Effector memory CD4-positive, alpha-beta T cell (primary cell): ENCODE data around the gene TBL1X.

ENCODE experiments used
- DNase-seq, 3 donors: peaks; one replicate each; pipeline ENCODE4 v3.0.0-alpha.2; 2020
- H3K27ac ChIP-seq: 2 replicates; pipeline ENCODE4 v1.7.0; 2013; ENCODE audit warnings: mild to moderate bottlenecking, low read length, moderate library complexity; ENCODE audit not compliant: insufficient read depth, poor library complexity, severe bottlenecking
- H3K27me3 ChIP-seq: replicated peaks from 2 replicates; pipeline ENCODE4 v1.7.0; 2013; ENCODE audit warnings: mild to moderate bottlenecking, low read length; ENCODE audit not compliant: insufficient read depth, control insufficient read depth, poor library complexity, severe bottlenecking
- H3K36me3 ChIP-seq: 2 replicates; pipeline ENCODE4 v1.7.0; 2013; ENCODE audit warnings: mild to moderate bottlenecking, low read length, moderate library complexity; ENCODE audit not compliant: control insufficient read depth, insufficient read depth
- H3K4me1 ChIP-seq: 2 replicates; pipeline ENCODE4 v1.7.0; 2013; ENCODE audit warnings: low read length, mild to moderate bottlenecking; ENCODE audit not compliant: control insufficient read depth, insufficient read depth, poor library complexity, severe bottlenecking
- H3K4me3 ChIP-seq: 2 replicates; pipeline ENCODE4 v1.7.0; 2013; ENCODE audit warnings: low read length, low read depth, mild to moderate bottlenecking; ENCODE audit not compliant: insufficient read depth, poor library complexity, severe bottlenecking
- H3K9me3 ChIP-seq: 2 replicates; pipeline ENCODE4 v1.7.0; 2013; ENCODE audit warnings: mild to moderate bottlenecking, low read length, moderate library complexity; ENCODE audit not compliant: control insufficient read depth

TBL1X gene

GRCh38 chrX:9516635-9517034 lies 51.8 kb downstream of the TBL1X start:
- Histone ChIP-seq H3K9me3 (no peaks in the 10 kb centered on the region), H3K36me3 (no peaks in the 10 kb centered on the region), H3K27me3 (no peaks in the 10 kb centered on the region), H3K4me3 (no peak overlapping the region), H3K27ac (no peak overlapping the region), H3K4me1 (peaks cover 3% of the 10 kb centered on the region)
- no peak for DNase-seq

- Histone ChIP-seq H3K27ac (no peak overlapping the region), H3K4me3 (no peak overlapping the region), H3K4me1 (peaks cover 3% of the 10 kb centered on the region), H3K36me3 (no peaks in the 10 kb centered on the region), H3K9me3 (no peaks in the 10 kb centered on the region), H3K27me3 (no peaks in the 10 kb centered on the region)
- DNase-seq, result no peak
Observed at GRCh38 chrX:9518051-9518450, 53.2 kb downstream of the TBL1X start.

- Histone ChIP-seq H3K36me3 (no peaks in the 10 kb centered on the region), H3K27ac (no peak overlapping the region), H3K4me1 (peaks cover 3% of the 10 kb centered on the region), H3K9me3 (no peaks in the 10 kb centered on the region), H3K27me3 (no peaks in the 10 kb centered on the region), H3K4me3 (no peak overlapping the region)
- no peak for DNase-seq
Observed at GRCh38 chrX:9518889-9519288, 54.0 kb downstream of the TBL1X start.

- H3K27ac ChIP-seq, result no peak overlapping the region
- no peaks in the 10 kb centered on the region for H3K36me3 ChIP-seq
- no peak overlapping the region for H3K4me3 ChIP-seq
- no peak for DNase-seq
- H3K9me3 ChIP-seq, result no peaks in the 10 kb centered on the region
- peaks cover 3% of the 10 kb centered on the region for H3K4me1 ChIP-seq
- H3K27me3 ChIP-seq, result no peaks in the 10 kb centered on the region
Observed at GRCh38 chrX:9519546-9520216, 54.8 kb downstream of the TBL1X start.

- no peak for DNase-seq
- H3K36me3 ChIP-seq, result no peaks in the 10 kb centered on the region
- H3K9me3 ChIP-seq, result no peaks in the 10 kb centered on the region
- H3K27ac ChIP-seq, result no peak overlapping the region
- no peaks in the 10 kb centered on the region for H3K27me3 ChIP-seq
- no peak overlapping the region for H3K4me3 ChIP-seq
- H3K4me1 ChIP-seq, result peaks cover 3% of the 10 kb centered on the region
Observed at GRCh38 chrX:9520217-9520590, 55.3 kb downstream of the TBL1X start.

- no peaks in the 10 kb centered on the region for H3K9me3 ChIP-seq
- no peaks in the 10 kb centered on the region for H3K36me3 ChIP-seq
- H3K4me1 ChIP-seq, result no peaks in the 10 kb centered on the region
- H3K4me3 ChIP-seq, result no peak overlapping the region
- no peak for DNase-seq
- H3K27ac ChIP-seq, result no peak overlapping the region
- no peaks in the 10 kb centered on the region for H3K27me3 ChIP-seq
Observed at GRCh38 chrX:9522378-9523155, 57.7 kb downstream of the TBL1X start.

GRCh38 chrX:9525511-9526248 lies 60.8 kb downstream of the TBL1X start:
- Histone ChIP-seq H3K4me3 (no peak overlapping the region), H3K9me3 (no peaks in the 10 kb centered on the region), H3K27ac (no peak overlapping the region), H3K27me3 (no peaks in the 10 kb centered on the region), H3K36me3 (no peaks in the 10 kb centered on the region), H3K4me1 (no peaks in the 10 kb centered on the region)
- DNase-seq, result no peak

GRCh38 chrX:9526965-9527364 lies 62.1 kb downstream of the TBL1X start:
- Histone ChIP-seq H3K27me3 (no peaks in the 10 kb centered on the region), H3K9me3 (no peaks in the 10 kb centered on the region), H3K36me3 (no peaks in the 10 kb centered on the region), H3K4me1 (no peaks in the 10 kb centered on the region), H3K4me3 (no peak overlapping the region), H3K27ac (no peak overlapping the region)
- DNase-seq, result no peak

GRCh38 chrX:9528498-9528897 lies 63.6 kb downstream of the TBL1X start:
- DNase-seq, result no peak
- Histone ChIP-seq H3K9me3 (no peaks in the 10 kb centered on the region), H3K27ac (no peak overlapping the region), H3K4me3 (no peak overlapping the region), H3K27me3 (no peaks in the 10 kb centered on the region), H3K4me1 (no peaks in the 10 kb centered on the region), H3K36me3 (no peaks in the 10 kb centered on the region)

GRCh38 chrX:9529223-9529622 lies 64.4 kb downstream of the TBL1X start:
- Histone ChIP-seq H3K36me3 (no peaks in the 10 kb centered on the region), H3K9me3 (no peaks in the 10 kb centered on the region), H3K4me3 (no peak overlapping the region), H3K27ac (no peak overlapping the region), H3K27me3 (no peaks in the 10 kb centered on the region), H3K4me1 (no peaks in the 10 kb centered on the region)
- DNase-seq, result no peak
